Superior temporal gyrus (tissue), 1 donor: Measurements from ENCODE around the gene BDH1.

Source experiments
- DNase-seq: peaks from one replicate; pipeline ENCODE4 v3.0.0-alpha.2; 2016; ENCODE audit errors: extremely low spot score

BDH1 gene

GRCh38 chr3:197462808-197463207 is 93.0 kb downstream of the BDH1 start:
- DNase-seq: no peak

- no peak for DNase-seq
Observed at GRCh38 chr3:197460639-197461038, 95.1 kb downstream of the BDH1 start.

GRCh38 chr3:197460002-197460401 is 95.8 kb downstream of the BDH1 start:
- no peak for DNase-seq
